Bronchial epithelial cell (primary cell): ENCODE results near the gene DTD1. TPM values are rescaled to one million over a fixed set of nuclear protein-coding genes. Genes with fewer than 3 reads are reported as not detected.

Source experiments
- DNase-seq: peaks from one replicate; pipeline ENCODE4 v3.0.0-alpha.2; 2010; ENCODE audit warnings: low read depth
- FAIRE-seq: peaks from 2 replicates; lab custom pipeline; 2011; peaks lifted over from hg19 to GRCh38; lab: Jason Lieb, UNC
- H3K27me3 ChIP-seq: 2 replicates; pipeline ENCODE4 v1.5.1; 2011; ENCODE audit warnings: low read length; ENCODE audit not compliant: control insufficient read depth, insufficient read depth
- H3K36me3 ChIP-seq: 2 replicates; pipeline ENCODE4 v1.5.1; 2011; ENCODE audit warnings: low read length; ENCODE audit not compliant: control insufficient read depth, insufficient read depth
- H3K4me3 ChIP-seq: 2 replicates; pipeline ENCODE4 v1.5.1; 2011; ENCODE audit warnings: mild to moderate bottlenecking, low read depth, low read length, control low read depth
- total RNA-seq: library from RNA; depleted of rRNA; stranded (reverse); fragments of >200 nt; gene quantifications from 2 replicates; pipeline ENCODE4 v1.2.1, GENCODE V29; 2014
- TF ChIP-seq, protein P1 (sequence below): IDR thresholded peaks from 2 replicates; pipeline ENCODE4 v1.5.1; 2011; ENCODE audit warnings: mild to moderate bottlenecking, moderate library complexity, low read length, control low read depth, inconsistent platforms; ENCODE audit not compliant: insufficient read depth, severe bottlenecking

The DTD1 gene
- total RNA-seq, 1 donor from 2014 or later = 197 TPM

- H3K27me3 ChIP-seq = no peaks in the 10 kb centered on the region
- DNase-seq (no peak), FAIRE-seq (no peak)
- H3K4me3 ChIP-seq = no peak overlapping the region
- TF ChIP-seq, protein P1, sequence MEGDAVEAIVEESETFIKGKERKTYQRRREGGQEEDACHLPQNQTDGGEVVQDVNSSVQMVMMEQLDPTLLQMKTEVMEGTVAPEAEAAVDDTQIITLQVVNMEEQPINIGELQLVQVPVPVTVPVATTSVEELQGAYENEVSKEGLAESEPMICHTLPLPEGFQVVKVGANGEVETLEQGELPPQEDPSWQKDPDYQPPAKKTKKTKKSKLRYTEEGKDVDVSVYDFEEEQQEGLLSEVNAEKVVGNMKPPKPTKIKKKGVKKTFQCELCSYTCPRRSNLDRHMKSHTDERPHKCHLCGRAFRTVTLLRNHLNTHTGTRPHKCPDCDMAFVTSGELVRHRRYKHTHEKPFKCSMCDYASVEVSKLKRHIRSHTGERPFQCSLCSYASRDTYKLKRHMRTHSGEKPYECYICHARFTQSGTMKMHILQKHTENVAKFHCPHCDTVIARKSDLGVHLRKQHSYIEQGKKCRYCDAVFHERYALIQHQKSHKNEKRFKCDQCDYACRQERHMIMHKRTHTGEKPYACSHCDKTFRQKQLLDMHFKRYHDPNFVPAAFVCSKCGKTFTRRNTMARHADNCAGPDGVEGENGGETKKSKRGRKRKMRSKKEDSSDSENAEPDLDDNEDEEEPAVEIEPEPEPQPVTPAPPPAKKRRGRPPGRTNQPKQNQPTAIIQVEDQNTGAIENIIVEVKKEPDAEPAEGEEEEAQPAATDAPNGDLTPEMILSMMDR = no peak
- H3K36me3 ChIP-seq = no peaks in the 10 kb centered on the region
Observed at GRCh38 chr20:18589941-18590674, 2.3 kb downstream of the DTD1 start.

- no peak overlapping the region for H3K4me3 ChIP-seq
- TF ChIP-seq, protein P1 = no peak
- DNase-seq (no peak), FAIRE-seq (no peak)
- peaks cover 2% of the 10 kb centered on the region for H3K36me3 ChIP-seq
- H3K27me3 ChIP-seq = no peaks in the 10 kb centered on the region
Observed at GRCh38 chr20:18596270-18596669, 8.4 kb downstream of the DTD1 start.

DNA sequence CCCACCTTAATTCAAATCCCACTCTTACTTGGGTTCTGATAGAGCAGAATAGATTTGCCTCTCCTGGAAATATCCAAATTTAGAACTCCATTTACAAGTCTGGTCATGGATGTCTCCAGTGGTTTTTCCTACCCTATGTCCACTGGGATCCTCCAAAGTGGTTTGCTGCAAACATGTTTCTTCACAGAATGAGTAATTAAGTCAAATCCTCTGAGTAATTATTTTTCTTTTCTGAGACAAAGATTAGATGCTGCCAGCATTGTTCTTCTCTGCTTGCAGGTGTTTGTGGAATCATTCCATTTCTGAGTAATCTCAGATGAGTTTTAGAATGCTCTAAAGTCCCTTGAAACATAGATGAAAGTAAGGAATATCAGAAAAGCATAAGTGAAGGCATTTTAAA lies 21.9 kb downstream of the DTD1 start:
- Histone ChIP-seq H3K4me3 (no peak overlapping the region), H3K36me3 (peaks cover 1% of the 10 kb centered on the region), H3K27me3 (no peaks in the 10 kb centered on the region)
- no peak for FAIRE-seq
- TF ChIP-seq, protein P1 = no peak
- DNase-seq = peak; percentile 79

DNA sequence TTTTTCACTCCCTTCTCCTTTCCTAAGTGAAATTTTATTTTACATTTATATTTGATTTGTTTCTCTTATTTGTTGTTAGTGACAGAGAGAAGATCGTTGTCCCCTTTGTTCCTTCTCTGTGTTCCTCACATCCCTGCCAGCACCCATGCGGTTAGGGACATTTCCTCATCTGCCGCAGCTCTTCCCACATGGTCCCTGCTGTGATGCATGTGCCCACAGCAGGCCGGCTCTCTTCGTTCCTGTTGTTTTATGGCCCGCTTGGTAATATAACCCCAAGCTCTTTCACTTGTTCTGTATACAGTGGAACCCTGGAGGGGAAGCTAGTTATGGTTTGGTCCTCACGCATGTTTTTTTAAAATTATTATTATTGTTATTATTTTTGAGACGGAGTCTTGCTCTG lies 23.6 kb downstream of the DTD1 start:
- DNase-seq (no peak), FAIRE-seq (no peak)
- H3K4me3 ChIP-seq = no peak overlapping the region
- H3K36me3 ChIP-seq = peaks cover 1% of the 10 kb centered on the region
- TF ChIP-seq, protein P1 = no peak
- no peaks in the 10 kb centered on the region for H3K27me3 ChIP-seq

GRCh38 chr20:18613553-18613952 lies 25.7 kb downstream of the DTD1 start:
- peaks cover 4% of the 10 kb centered on the region for H3K36me3 ChIP-seq
- FAIRE-seq (peak; percentile 100), DNase-seq (peak; percentile 99)
- no peak overlapping the region for H3K4me3 ChIP-seq
- H3K27me3 ChIP-seq = no peaks in the 10 kb centered on the region
- TF ChIP-seq, protein P1 = peak; percentile 19

DNA sequence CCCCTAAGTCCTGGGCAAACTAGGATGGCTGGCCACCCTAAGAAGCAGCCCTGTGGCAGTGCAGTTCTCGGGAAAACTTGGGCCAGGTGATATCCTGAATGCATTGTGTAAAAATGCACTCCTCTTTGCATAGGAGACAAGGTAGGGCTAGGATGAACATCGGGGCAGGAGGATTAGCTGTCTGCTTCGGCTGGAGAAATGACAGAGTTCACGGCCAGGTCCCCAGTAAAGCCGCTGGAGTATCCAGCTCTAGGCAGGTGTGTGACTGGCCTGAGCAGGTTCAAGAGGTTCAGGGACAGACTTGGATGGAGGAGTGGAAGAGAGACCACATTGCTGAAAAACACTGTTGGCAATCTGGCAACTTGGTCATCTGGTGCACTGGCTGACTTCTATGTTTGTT lies 26.4 kb downstream of the DTD1 start:
- peaks cover 4% of the 10 kb centered on the region for H3K36me3 ChIP-seq
- peak; percentile 88 for FAIRE-seq
- TF ChIP-seq, protein P1 = no peak
- DNase-seq = no peak
- H3K27me3 ChIP-seq = no peaks in the 10 kb centered on the region
- H3K4me3 ChIP-seq = no peak overlapping the region
